Memory B cell (primary cell): ENCODE measurements around the gene PGK1.

Source experiments
- ATAC-seq: fragments of 150-1000 bp; cut with Tn5 transposase; 2 replicates; pipeline ENCODE4 v1.10.0; 2021; ENCODE audit warnings: low read depth, mild to moderate bottlenecking, moderate library complexity
- DNase-seq, 2 donors: peaks; one replicate each; pipeline ENCODE4 v3.0.0; 2022; ENCODE audit warnings: low spot score in 2 of 2
- H3K27ac Mint-ChIP-seq: one replicate; pipeline ENCODE4 v1.8.0; 2022; ENCODE audit warnings: mild to moderate bottlenecking, moderate library complexity, mixed read lengths
- H3K27me3 Mint-ChIP-seq: one replicate; pipeline ENCODE4 v1.8.0; 2022; ENCODE audit warnings: mixed read lengths
- H3K36me3 Mint-ChIP-seq: one replicate; pipeline ENCODE4 v1.8.0; 2022; ENCODE audit warnings: mild to moderate bottlenecking, mixed read lengths
- H3K4me1 Mint-ChIP-seq: one replicate; pipeline ENCODE4 v1.8.0; 2022; ENCODE audit warnings: mixed read lengths
- H3K4me3 Mint-ChIP-seq: one replicate; pipeline ENCODE4 v1.8.0; 2022; ENCODE audit warnings: mild to moderate bottlenecking, moderate library complexity, mixed read lengths
- H3K9me3 Mint-ChIP-seq: one replicate; pipeline ENCODE4 v1.8.0; 2022; ENCODE audit warnings: mixed read lengths

PGK1 gene

DNA sequence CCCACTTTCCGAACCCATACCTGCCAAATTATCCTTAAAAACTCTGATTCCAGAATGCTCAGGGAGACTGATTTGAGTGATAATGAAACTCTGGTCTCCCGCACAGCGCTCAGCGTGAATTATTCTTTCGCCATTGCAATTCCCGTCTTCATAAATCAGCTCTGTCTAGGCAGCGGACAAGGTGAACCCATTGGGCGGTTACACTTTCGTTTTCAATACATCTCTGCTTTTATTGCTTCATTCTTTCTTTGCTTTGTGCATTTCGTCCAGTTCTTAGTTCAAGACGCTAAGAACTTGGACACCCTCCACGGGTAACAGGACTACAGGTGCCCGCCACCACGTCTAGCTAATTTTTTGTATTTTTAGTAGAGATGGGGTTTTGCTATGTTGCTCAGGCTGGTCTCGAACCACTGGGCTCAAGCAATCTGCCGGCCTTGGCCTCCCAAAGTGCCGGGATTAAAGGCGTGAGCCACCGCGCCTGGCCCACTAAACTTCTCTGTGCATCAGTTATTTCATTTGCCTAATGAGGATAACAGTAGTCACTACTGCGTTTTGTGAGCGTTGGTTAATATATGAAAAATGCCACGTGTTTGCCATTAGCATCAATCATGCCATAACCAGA lies 936 bp upstream of the PGK1 start:
- no peak for DNase-seq
- Mint-ChIP-seq H3K4me1 (peaks cover 24% of the 10 kb centered on the region), H3K27ac (peak overlapping the region; percentile 97), H3K9me3 (no peaks in the 10 kb centered on the region), H3K27me3 (peaks cover 2% of the 10 kb centered on the region), H3K36me3 (peaks cover 10% of the 10 kb centered on the region), H3K4me3 (peak overlapping the region; percentile 92)
- no peak for ATAC-seq

DNA sequence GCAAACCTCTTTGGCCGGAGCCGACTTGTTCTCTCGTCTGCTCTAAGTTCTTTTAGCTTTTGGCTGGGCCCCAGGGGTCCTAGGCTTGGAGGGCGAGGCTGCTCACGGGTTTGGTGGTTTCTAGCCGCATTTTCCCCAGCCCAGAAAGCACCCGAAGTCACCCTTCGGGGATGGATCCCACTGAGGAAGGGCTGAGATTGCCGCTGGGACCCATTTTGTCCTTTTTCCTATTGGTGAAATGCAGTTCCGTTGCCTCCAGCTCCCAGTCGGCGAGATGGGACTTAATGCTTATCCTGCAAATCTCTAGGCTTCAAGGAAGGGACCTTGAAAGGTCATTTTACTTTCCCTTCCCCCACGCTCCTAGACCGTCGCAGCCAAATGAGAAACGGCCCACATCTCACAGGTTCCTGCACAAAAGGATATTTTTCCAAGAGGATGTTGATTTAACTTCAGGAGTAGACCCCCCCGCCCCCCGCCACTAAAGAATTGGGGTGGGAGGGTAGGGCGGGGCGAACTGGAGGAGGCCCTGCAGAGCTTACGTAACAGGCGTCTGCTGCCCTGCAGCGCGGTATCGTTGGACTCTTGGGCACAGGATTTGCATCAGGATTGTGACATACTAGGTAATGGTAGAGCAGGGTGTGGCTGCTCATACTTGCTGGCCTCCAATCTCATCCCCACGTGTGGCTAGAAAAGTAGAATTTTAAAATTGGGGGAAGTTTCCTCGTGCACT lies 564 bp downstream of the PGK1 start:
- peaks cover 29% of the 10 kb centered on the region for H3K4me1 Mint-ChIP-seq
- H3K4me3 Mint-ChIP-seq = peak overlapping the region; percentile 92
- peaks cover 2% of the 10 kb centered on the region for H3K27me3 Mint-ChIP-seq
- peak overlapping the region; percentile 97 for H3K27ac Mint-ChIP-seq
- peaks cover 10% of the 10 kb centered on the region for H3K36me3 Mint-ChIP-seq
- H3K9me3 Mint-ChIP-seq = no peaks in the 10 kb centered on the region
- DNase-seq (peak in 1 of 2 donors; percentile 7), ATAC-seq (peak; percentile 25)

DNA sequence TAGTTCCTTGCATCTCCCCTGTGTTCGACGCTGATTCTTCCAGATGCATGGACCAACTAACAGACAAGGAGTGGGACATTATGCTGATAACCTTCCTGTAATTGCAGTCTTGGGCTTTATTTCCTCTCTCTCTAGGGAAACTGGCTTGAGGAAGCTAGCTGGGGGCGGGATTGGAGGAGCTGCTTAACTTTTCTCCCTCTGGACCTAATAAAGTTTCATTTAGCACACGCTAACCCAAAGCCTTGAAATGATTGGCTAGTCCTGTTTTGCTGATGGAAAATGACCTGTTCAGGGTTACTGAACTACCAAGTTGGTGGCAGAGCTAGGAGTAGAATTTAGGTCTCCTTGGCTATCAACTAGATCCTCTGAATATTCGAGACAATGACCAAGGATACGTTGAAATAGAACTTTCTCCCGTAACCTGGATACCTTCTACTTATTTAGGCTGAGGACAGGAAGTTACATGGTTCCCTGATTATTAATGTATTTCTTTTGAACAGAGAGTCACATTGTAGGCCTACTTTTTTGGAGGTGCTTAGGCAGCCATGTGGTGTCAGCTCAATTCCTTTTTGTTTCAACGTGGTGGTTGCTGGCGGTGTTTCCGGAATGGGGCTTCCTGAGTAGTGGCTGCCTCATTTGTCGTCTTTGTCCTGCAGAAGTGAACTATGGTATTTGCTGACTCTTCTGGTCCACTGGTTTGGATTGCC lies 2.0 kb downstream of the PGK1 start:
- no peaks in the 10 kb centered on the region for H3K27me3 Mint-ChIP-seq
- no peaks in the 10 kb centered on the region for H3K9me3 Mint-ChIP-seq

DNA sequence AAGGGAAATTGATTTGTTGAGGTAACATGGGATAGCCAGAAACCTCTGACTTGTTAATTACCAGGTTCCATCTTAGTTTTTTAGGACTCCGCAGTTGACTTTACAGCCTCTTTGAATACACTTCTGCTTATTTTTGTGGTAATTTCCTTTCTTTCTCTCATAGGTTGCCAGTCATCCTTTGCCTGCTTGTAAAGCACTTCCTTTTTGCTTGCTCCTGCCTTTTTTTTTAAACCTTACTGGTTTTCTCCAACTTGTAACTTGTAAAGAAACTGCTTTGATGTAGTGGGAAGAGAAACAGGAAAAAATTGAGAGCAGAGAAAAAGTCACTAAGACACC lies 2.6 kb downstream of the PGK1 start:
- peak overlapping the region; percentile 92 for H3K4me3 Mint-ChIP-seq
- H3K36me3 Mint-ChIP-seq = peaks cover 10% of the 10 kb centered on the region
- no peaks in the 10 kb centered on the region for H3K9me3 Mint-ChIP-seq
- H3K27me3 Mint-ChIP-seq = no peaks in the 10 kb centered on the region
- peaks cover 31% of the 10 kb centered on the region for H3K4me1 Mint-ChIP-seq
- ATAC-seq = no peak
- DNase-seq = peak in 1 of 2 donors; percentile 1
- H3K27ac Mint-ChIP-seq = peak overlapping the region; percentile 97

More for the DNA sequence above, 2.0 kb downstream of the PGK1 start:
- Mint-ChIP-seq H3K27ac (peak overlapping the region; percentile 97), H3K4me3 (peak overlapping the region; percentile 92), H3K4me1 (peaks cover 31% of the 10 kb centered on the region), H3K36me3 (peaks cover 10% of the 10 kb centered on the region)
- DNase-seq (no peak), ATAC-seq (no peak)

DNA sequence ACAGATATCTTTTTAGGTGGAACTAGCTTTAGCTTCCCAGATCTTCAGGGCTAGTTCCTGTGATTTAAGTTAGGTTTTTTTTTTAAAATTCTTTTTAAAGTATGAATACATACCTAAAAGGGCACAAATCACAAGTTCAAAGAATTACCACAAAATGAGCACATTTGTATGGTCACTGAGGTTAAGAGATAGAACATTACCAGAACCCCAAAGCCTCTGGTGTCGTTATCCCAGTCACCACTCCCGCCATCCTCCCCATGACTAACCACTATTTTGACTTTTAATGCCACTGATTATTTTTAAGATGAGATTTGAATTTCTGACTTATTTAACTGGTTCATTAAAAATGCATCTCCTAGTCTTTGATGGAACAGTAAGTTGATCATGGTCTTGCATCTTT lies 5.4 kb downstream of the PGK1 start:
- Mint-ChIP-seq H3K9me3 (no peaks in the 10 kb centered on the region), H3K27ac (peak overlapping the region; percentile 41), H3K4me3 (no peak overlapping the region), H3K36me3 (peaks cover 10% of the 10 kb centered on the region), H3K27me3 (no peaks in the 10 kb centered on the region), H3K4me1 (peaks cover 28% of the 10 kb centered on the region)
- DNase-seq (no peak), ATAC-seq (no peak)

DNA sequence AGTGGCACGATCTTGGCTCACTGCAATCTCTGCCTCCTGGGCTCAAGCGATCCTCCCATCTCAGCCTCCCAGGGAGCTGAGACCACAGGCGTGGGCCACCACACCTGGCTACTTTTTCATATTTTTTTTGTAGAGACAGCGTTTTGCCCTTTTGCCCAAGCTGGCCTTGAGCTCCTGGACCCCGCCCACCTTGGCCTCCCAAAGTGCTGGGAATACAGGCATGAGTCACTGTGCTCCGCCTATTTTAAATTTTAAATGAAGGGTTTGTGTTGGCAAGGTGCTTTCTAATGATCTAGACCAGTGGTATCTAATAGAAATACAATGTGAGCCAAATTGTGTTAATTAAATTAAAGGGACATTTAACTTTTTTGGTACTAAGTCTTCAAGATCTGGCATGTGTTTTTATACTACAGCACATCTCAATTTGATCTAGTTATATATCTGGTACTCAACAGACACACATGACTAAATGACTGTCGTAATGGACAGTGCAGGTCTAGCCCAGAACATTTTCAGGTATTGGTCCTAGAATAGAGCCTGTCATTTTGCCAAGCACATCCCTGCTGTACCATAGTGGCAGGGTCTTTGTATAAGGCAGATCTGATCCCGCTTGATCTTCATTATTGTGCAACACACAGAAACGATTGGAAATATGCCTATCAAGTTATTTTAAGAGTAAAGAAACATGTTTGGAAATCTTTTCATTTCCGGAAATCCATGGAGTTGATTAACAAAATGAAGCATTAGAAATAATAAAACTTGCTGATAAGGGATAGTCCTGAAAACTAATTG lies 7.3 kb downstream of the PGK1 start:
- Mint-ChIP-seq H3K4me3 (no peak overlapping the region), H3K4me1 (peaks cover 19% of the 10 kb centered on the region), H3K27ac (no peak overlapping the region), H3K27me3 (no peaks in the 10 kb centered on the region), H3K9me3 (no peaks in the 10 kb centered on the region), H3K36me3 (peaks cover 8% of the 10 kb centered on the region)
- ATAC-seq (no peak), DNase-seq (no peak)

DNA sequence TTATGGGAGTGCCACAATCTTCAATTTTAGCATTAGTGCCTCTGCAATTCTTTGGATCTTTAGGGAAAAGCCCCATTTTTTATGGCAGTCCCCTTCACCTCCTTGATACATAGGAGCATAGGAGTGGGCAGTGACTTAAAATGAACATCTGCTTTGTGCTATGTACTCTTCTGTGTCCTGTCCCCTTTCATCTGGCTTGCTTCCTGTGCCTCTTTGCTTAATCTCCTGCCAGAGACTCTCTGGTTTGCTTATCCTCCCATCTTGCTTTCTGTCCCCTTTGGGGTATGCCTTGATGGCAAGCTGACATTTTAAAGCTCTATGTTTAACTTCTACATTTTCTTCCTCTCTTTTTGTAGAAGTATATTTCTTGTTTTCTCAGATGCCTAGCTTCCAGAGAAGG lies 12.3 kb downstream of the PGK1 start:
- peaks cover 35% of the 10 kb centered on the region for H3K36me3 Mint-ChIP-seq
- DNase-seq (no peak), ATAC-seq (no peak)
- H3K27me3 Mint-ChIP-seq = no peaks in the 10 kb centered on the region
- H3K27ac Mint-ChIP-seq = peak overlapping the region; percentile 75
- peaks cover 2% of the 10 kb centered on the region for H3K9me3 Mint-ChIP-seq
- H3K4me1 Mint-ChIP-seq = peaks cover 13% of the 10 kb centered on the region
- H3K4me3 Mint-ChIP-seq = no peak overlapping the region

DNA sequence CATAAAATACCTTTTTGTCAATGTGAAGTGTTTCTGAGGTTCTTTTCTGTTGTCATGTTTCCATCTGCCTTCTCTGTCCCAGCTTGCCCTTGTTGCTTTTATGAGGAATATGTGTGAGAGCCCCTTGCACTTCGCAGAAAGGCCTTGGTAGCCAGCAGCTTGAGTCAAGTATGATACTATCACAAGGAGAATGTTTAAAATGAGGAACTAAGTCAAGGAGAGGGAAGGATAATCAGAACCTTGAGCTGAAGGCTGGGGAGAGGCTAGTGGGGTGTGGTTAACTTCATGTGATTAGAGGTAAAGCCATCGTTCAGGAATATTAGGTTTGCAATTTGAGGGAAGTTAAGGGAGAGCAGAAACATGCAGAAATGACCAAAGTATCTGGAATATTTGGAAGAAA lies 12.7 kb downstream of the PGK1 start:
- peak overlapping the region; percentile 75 for H3K27ac Mint-ChIP-seq
- H3K9me3 Mint-ChIP-seq = peaks cover 2% of the 10 kb centered on the region
- H3K4me3 Mint-ChIP-seq = no peak overlapping the region
- no peaks in the 10 kb centered on the region for H3K27me3 Mint-ChIP-seq
- peaks cover 38% of the 10 kb centered on the region for H3K36me3 Mint-ChIP-seq
- ATAC-seq (no peak), DNase-seq (no peak)
- peaks cover 13% of the 10 kb centered on the region for H3K4me1 Mint-ChIP-seq

DNA sequence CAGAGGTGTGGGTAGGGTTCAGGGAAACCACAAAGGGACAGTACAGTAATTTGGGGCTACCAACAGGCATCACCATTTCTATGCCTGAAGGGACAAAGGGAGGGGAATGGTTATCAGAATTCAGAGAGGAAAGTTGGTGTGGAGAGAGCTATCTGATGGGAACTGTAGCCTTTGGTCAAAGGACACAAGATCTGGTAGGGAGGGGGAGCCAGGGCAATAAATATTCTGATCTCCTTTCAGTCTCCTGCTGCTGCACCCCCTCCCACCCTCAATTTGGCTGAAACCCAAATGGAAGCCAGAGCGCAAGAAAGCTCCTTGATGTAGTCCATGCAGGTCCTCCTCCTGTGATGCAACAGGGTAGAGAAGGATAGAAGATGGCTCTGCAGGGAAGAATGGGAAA lies 14.6 kb downstream of the PGK1 start:
- Mint-ChIP-seq H3K27ac (peak overlapping the region; percentile 62), H3K4me3 (no peak overlapping the region), H3K9me3 (peaks cover 2% of the 10 kb centered on the region), H3K4me1 (peaks cover 16% of the 10 kb centered on the region), H3K27me3 (no peaks in the 10 kb centered on the region), H3K36me3 (peaks cover 41% of the 10 kb centered on the region)
- ATAC-seq = no peak
- no peak for DNase-seq

DNA sequence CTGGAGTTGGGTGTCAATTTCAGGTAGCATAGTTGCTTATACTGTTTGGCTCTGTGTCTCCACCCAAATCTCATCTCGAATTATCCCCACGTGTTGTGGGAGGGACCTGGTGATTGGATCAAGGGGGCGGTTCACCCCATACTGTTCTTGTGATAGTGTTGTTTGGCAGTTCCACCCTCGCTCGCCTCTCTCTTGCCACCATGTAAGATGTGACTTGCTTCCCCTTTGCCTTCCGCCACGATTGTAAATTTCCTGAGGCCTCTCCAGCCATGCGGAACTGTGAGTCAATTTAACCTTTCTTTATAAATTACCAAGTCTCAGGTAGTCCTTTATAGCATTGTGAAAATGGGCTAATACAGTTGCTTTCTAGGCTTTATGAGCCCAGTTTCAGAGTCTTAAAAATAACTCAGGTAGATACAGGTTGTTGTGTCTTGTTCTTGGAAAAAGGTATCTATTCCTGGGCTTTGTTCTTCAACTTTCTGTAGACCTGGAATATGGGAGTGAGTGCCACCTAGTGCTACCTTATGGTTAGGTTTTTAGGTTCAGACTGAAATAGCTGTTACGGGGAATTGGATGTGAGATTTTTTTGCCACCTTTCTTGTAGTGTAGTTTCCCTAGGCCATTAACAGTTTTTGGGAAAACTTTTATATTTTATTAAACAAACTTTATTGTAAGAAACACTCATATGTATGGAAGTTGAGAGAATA lies 15.6 kb downstream of the PGK1 start:
- H3K4me1 Mint-ChIP-seq = peaks cover 16% of the 10 kb centered on the region
- H3K27ac Mint-ChIP-seq = peak overlapping the region; percentile 84
- DNase-seq (no peak), ATAC-seq (no peak)
- peaks cover 43% of the 10 kb centered on the region for H3K36me3 Mint-ChIP-seq
- H3K27me3 Mint-ChIP-seq = no peaks in the 10 kb centered on the region
- H3K9me3 Mint-ChIP-seq = peaks cover 2% of the 10 kb centered on the region
- H3K4me3 Mint-ChIP-seq = no peak overlapping the region

DNA sequence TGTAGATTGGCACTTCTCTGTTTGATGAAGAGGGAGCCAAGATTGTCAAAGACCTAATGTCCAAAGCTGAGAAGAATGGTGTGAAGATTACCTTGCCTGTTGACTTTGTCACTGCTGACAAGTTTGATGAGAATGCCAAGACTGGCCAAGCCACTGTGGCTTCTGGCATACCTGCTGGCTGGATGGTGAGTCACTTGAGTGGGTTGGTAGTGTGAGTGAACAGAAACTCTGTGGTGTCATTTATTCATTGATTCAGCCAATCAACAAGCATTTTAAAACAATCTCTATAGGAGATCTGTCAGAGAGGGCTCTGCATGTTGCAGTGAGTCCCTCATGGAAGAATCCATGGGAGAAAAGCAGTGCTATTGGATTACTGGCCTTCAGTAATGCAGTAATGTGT lies 19.1 kb downstream of the PGK1 start:
- peaks cover 32% of the 10 kb centered on the region for H3K36me3 Mint-ChIP-seq
- no peaks in the 10 kb centered on the region for H3K27me3 Mint-ChIP-seq
- ATAC-seq = no peak
- H3K4me3 Mint-ChIP-seq = no peak overlapping the region
- H3K27ac Mint-ChIP-seq = no peak overlapping the region
- H3K4me1 Mint-ChIP-seq = peaks cover 11% of the 10 kb centered on the region
- no peak for DNase-seq
- H3K9me3 Mint-ChIP-seq = no peaks in the 10 kb centered on the region

DNA sequence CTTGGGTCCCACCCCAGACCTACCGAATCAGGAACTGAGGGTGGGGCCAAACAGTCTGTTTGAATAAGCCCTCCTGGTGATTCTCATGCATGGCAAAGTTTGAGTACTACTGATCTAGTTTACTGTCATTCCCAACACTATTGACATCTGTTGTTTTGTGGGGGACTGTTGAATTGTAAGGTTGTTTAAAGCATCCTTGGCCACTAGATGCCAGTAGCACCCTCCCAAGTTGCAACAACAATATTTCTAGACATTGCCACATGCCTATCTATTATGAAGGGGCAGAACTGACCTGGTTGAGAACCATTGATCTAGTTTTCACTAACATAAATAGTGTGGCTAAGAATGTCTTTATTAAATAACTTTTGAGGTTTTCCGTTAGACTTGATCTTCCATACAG lies 20.3 kb downstream of the PGK1 start:
- H3K4me3 Mint-ChIP-seq = no peak overlapping the region
- peak; percentile 55 for ATAC-seq
- peaks cover 27% of the 10 kb centered on the region for H3K36me3 Mint-ChIP-seq
- DNase-seq = no peak
- H3K9me3 Mint-ChIP-seq = no peaks in the 10 kb centered on the region
- no peaks in the 10 kb centered on the region for H3K27me3 Mint-ChIP-seq
- no peak overlapping the region for H3K27ac Mint-ChIP-seq
- peaks cover 10% of the 10 kb centered on the region for H3K4me1 Mint-ChIP-seq

DNA sequence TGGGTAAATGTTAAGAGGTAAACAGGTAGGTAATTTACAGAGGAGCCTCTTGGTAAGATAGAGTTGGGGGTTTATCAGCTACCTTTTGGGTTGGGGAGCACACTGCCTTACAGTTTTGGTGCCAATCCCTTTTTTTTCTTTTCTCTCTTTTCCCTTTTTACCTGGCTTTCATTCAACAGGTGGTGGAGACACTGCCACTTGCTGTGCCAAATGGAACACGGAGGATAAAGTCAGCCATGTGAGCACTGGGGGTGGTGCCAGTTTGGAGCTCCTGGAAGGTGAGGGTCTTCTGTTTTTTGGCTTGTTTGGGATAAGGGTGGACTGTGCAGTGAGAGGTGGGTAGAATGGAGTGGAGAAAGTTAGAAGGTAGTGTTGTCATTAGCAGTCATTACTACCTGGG lies 21.1 kb downstream of the PGK1 start:
- Mint-ChIP-seq H3K36me3 (peaks cover 21% of the 10 kb centered on the region), H3K27ac (no peak overlapping the region), H3K27me3 (no peaks in the 10 kb centered on the region), H3K4me3 (no peak overlapping the region), H3K9me3 (no peaks in the 10 kb centered on the region), H3K4me1 (peaks cover 4% of the 10 kb centered on the region)
- DNase-seq (no peak), ATAC-seq (no peak)
